ENCODE results near the gene ZNF536.

- no peak for TF ChIP-seq CTCF (conservative IDR thresholded peaks at IDR 0.05)
- no peak for TF ChIP-seq EZH2 (IDR thresholded peaks at IDR 0.05; ENCODE audit: low read depth)
Measured at GRCh38 chr19:30556230-30556711, 184.1 kb downstream of the ZNF536 start.
